ENCODE data around the gene SLC12A2. TPM values are rescaled to one million over a fixed set of nuclear protein-coding genes. Genes with fewer than 3 reads are reported as not detected.

Gene SLC12A2
- total and polyA plus RNA-seq, 7 donors, result 2.8 to 55.9 (median 49.6) TPM

- WGBS, 2 donors, result 94 to 97% methylated on average over 3 of the region's 3 CpGs
Measured at GRCh38 chr5:128158342-128158741, 74.8 kb downstream of the SLC12A2 start.

GRCh38 chr5:128163991-128164390 is 80.4 kb downstream of the SLC12A2 start:
- no peak for DNase-seq
- Histone ChIP-seq H3K36me3 (peaks cover 0 to 49% (median 8%) of the 10 kb centered on the region in 4 donors), H3K27me3 (no peaks in the 10 kb centered on the region), H3K27ac (no peak overlapping the region), H3K4me3 (no peak overlapping the region), H3K9me3 (no peaks in the 10 kb centered on the region), H3K4me1 (no peaks in the 10 kb centered on the region)
- TF ChIP-seq POLR2AphosphoS5 (IDR thresholded peaks at IDR 0.05), result no peak
- intact Hi-C loops (cut with DNase I), result no loop called here
- WGBS, 2 donors, result 22 to 62% methylated on average over 2 of the region's 2 CpGs

More at GRCh38 chr5:128158342-128158741, 74.8 kb downstream of the SLC12A2 start:
- H3K4me3 ChIP-seq, result no peak overlapping the region
- no peaks in the 10 kb centered on the region for H3K27me3 ChIP-seq
- DNase-seq, result no peak
- no peaks in the 10 kb centered on the region for H3K9me3 ChIP-seq
- H3K27ac ChIP-seq, result no peak overlapping the region
- no peaks in the 10 kb centered on the region for H3K4me1 ChIP-seq
- TF ChIP-seq POLR2A (IDR thresholded peaks at IDR 0.05) (no peak), EP300 (IDR thresholded peaks at IDR 0.05) (no peak)
- intact Hi-C loops (cut with DNase I), result no loop called here
- peaks cover 0 to 64% (median 12%) of the 10 kb centered on the region in 4 donors for H3K36me3 ChIP-seq

GRCh38 chr5:128169401-128170017 is 85.9 kb downstream of the SLC12A2 start:
- no peak overlapping the region for H3K4me3 ChIP-seq

GRCh38 chr5:128172102-128172501 is 88.5 kb downstream of the SLC12A2 start:
- intact Hi-C loops (cut with DNase I), result no loop called here
- no peaks in the 10 kb centered on the region for H3K4me1 ChIP-seq
- 43 to 88% methylated on average over 1 of the region's 1 CpG for WGBS, 2 donors
- no peak for TF ChIP-seq CTCF (IDR thresholded peaks at IDR 0.05)
- TF ChIP-seq POLR2AphosphoS5 (IDR thresholded peaks at IDR 0.05), result no peak
- TF ChIP-seq EP300 (IDR thresholded peaks at IDR 0.05), result no peak
- no peak for TF ChIP-seq POLR2A (IDR thresholded peaks at IDR 0.05)
- no peak overlapping the region for H3K4me3 ChIP-seq
- no peaks in the 10 kb centered on the region for H3K9me3 ChIP-seq
- no peak overlapping the region for H3K27ac ChIP-seq
- peaks cover 0 to 26% (median 0%) of the 10 kb centered on the region in 4 donors for H3K36me3 ChIP-seq
- no peaks in the 10 kb centered on the region for H3K27me3 ChIP-seq
- no peak for DNase-seq

More at GRCh38 chr5:128169401-128170017, 85.9 kb downstream of the SLC12A2 start:
- intact Hi-C loops (cut with DNase I), result no loop called here
- WGBS, 2 donors, result 80 to 85% methylated on average over 2 of the region's 2 CpGs
- no peak for TF ChIP-seq CTCF (IDR thresholded peaks at IDR 0.05)
- no peak for TF ChIP-seq POLR2AphosphoS5 (IDR thresholded peaks at IDR 0.05)
- no peak for TF ChIP-seq POLR2A (IDR thresholded peaks at IDR 0.05)
- TF ChIP-seq EP300 (IDR thresholded peaks at IDR 0.05), result no peak
- H3K4me1 ChIP-seq, result no peaks in the 10 kb centered on the region
- no peak overlapping the region for H3K27ac ChIP-seq
- no peak for DNase-seq
- H3K36me3 ChIP-seq, result peaks cover 0 to 19% (median 0%) of the 10 kb centered on the region in 4 donors
- no peaks in the 10 kb centered on the region for H3K9me3 ChIP-seq
- H3K27me3 ChIP-seq, result no peaks in the 10 kb centered on the region

- no peak overlapping the region for H3K4me3 ChIP-seq
- no peak for TF ChIP-seq EP300 (IDR thresholded peaks at IDR 0.05)
- TF ChIP-seq POLR2A (IDR thresholded peaks at IDR 0.05), result no peak
- TF ChIP-seq CTCF (IDR thresholded peaks at IDR 0.05), result no peak
- no peak for TF ChIP-seq POLR2AphosphoS5 (IDR thresholded peaks at IDR 0.05)
- DNase-seq, result no peak
- WGBS, 2 donors, result 96 to 97% methylated on average over 2 of the region's 2 CpGs
- H3K27ac ChIP-seq, result no peak overlapping the region
- H3K27me3 ChIP-seq, result no peaks in the 10 kb centered on the region
- H3K9me3 ChIP-seq, result no peaks in the 10 kb centered on the region
- intact Hi-C loops (cut with DNase I), result no loop called here
- H3K4me1 ChIP-seq, result no peaks in the 10 kb centered on the region
- peaks cover 0 to 31% (median 3%) of the 10 kb centered on the region in 4 donors for H3K36me3 ChIP-seq
Measured at GRCh38 chr5:128174951-128175350, 91.4 kb downstream of the SLC12A2 start.

GRCh38 chr5:128192368-128192767 is 108.8 kb downstream of the SLC12A2 start:
- no peak overlapping the region for H3K27ac ChIP-seq
- no peaks in the 10 kb centered on the region for H3K27me3 ChIP-seq
- H3K36me3 ChIP-seq, result peaks cover 0 to 16% (median 0%) of the 10 kb centered on the region in 4 donors
- DNase-seq, result no peak
- H3K9me3 ChIP-seq, result no peaks in the 10 kb centered on the region
- H3K4me3 ChIP-seq, result no peak overlapping the region
- no peaks in the 10 kb centered on the region for H3K4me1 ChIP-seq
- 95 to 97% methylated on average over 2 of the region's 2 CpGs for WGBS, 2 donors
- no peak for TF ChIP-seq POLR2A (IDR thresholded peaks at IDR 0.05)
- no peak for TF ChIP-seq CTCF (IDR thresholded peaks at IDR 0.05)
- intact Hi-C loops (cut with DNase I), result no loop called here
